ENCODE measurements around the gene TMEM132C. TPM values are rescaled to one million over a fixed set of nuclear protein-coding genes. Genes with fewer than 3 reads are reported as not detected.

Gene TMEM132C
- total and polyA plus RNA-seq, 2 donors (not counting 3 experiments of a cell fraction or from before 2014, with no cell fraction given), result not detected

DNA sequence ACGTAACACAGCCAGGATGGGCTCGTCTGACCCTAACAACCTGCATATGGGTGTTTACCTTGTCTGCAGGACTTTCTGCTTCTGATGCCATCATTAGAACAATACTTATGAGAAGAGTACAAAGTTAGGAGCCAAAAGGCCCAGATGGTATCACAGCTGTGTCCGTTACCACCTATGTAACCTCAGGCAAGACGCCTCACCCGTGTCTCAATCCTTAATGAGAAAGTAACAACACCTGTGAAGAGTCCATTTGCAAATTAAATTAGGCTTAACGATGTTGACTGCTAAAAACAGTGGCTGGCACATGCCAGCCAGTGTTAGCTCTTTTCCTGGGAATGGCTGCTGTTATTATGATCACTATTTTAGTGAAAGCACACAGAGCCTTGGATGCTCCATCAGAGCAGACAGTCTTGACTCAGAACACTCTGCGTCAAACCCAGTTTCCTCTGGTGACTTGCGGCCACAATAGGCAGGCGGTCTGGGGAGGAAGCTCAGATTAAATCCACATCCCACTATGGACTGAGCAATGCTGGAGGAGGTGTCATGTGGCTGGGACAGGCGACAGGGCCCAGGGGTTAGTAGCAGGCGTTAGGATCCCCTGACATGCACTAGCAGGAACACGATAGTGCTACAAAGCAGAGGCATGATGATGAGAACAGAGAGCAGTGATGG, 431.5 kb downstream of the TMEM132C start:
- TF ChIP-seq POLR2AphosphoS5 (IDR thresholded peaks at IDR 0.05; ENCODE audit: insufficient read depth, low read depth, low read length), result no peak
- no peak for TF ChIP-seq FOS (IDR thresholded peaks at IDR 0.05; ENCODE audit: borderline replicate concordance, insufficient read depth, low read length)
- TF ChIP-seq GATA2 (IDR thresholded peaks at IDR 0.05; ENCODE audit: insufficient read depth, insufficient read length, low read depth, low read length), result no peak
- TF ChIP-seq POLR2A (IDR thresholded peaks at IDR 0.05; ENCODE audit: low read depth, low read length), result no peak
- TF ChIP-seq, protein P1, sequence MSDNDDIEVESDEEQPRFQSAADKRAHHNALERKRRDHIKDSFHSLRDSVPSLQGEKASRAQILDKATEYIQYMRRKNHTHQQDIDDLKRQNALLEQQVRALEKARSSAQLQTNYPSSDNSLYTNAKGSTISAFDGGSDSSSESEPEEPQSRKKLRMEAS (IDR thresholded peaks at IDR 0.05; ENCODE audit: insufficient read depth, insufficient read length), result no peak
- TF ChIP-seq JUN (IDR thresholded peaks at IDR 0.05; ENCODE audit: borderline replicate concordance, insufficient read depth, insufficient read length, low read depth), result no peak
- no peak for TF ChIP-seq EZH2 (IDR thresholded peaks at IDR 0.05; ENCODE audit: borderline replicate concordance, low read depth, low read length, severe bottlenecking)
- TF ChIP-seq MYC (IDR thresholded peaks at IDR 0.05; ENCODE audit: low read depth, low read length), result no peak
- TF ChIP-seq, protein P2, sequence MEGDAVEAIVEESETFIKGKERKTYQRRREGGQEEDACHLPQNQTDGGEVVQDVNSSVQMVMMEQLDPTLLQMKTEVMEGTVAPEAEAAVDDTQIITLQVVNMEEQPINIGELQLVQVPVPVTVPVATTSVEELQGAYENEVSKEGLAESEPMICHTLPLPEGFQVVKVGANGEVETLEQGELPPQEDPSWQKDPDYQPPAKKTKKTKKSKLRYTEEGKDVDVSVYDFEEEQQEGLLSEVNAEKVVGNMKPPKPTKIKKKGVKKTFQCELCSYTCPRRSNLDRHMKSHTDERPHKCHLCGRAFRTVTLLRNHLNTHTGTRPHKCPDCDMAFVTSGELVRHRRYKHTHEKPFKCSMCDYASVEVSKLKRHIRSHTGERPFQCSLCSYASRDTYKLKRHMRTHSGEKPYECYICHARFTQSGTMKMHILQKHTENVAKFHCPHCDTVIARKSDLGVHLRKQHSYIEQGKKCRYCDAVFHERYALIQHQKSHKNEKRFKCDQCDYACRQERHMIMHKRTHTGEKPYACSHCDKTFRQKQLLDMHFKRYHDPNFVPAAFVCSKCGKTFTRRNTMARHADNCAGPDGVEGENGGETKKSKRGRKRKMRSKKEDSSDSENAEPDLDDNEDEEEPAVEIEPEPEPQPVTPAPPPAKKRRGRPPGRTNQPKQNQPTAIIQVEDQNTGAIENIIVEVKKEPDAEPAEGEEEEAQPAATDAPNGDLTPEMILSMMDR (IDR thresholded peaks at IDR 0.05; ENCODE audit: extremely low read depth in 1 of 2, insufficient read depth in 1 of 2, low read depth in 1 of 2, low read length in 2 of 2), result no peak
- H3K9me3 ChIP-seq (replicated peaks; ENCODE audit: control insufficient read depth, insufficient read depth, low read length), result peaks cover 6% of the 10 kb centered on the region
- DNase-seq (ENCODE audit: low read depth, low spot score) (no peak), FAIRE-seq (no peak)
- H3K4me2 ChIP-seq (ENCODE audit: insufficient read depth, low read length), result no peak overlapping the region
- H3K27ac ChIP-seq (ENCODE audit: insufficient read depth, low read depth, low read length), result no peak overlapping the region
- CTCF ChIA-PET, result no interaction called here
- BruUV-seq (replicated peaks), result no TSS peak
- no peaks in the 10 kb centered on the region for H3K4me1 ChIP-seq (ENCODE audit: control insufficient read depth, extremely low read depth, insufficient read depth, low read length)
- no peaks in the 10 kb centered on the region for H3K9me1 ChIP-seq (replicated peaks; ENCODE audit: control insufficient read depth, extremely low read depth, insufficient read depth, low read length)
- H3K27me3 ChIP-seq (ENCODE audit: control insufficient read depth in 2 of 2, insufficient read depth in 2 of 2, low read length in 2 of 2), result no peaks in the 10 kb centered on the region
- no peak overlapping the region for H2AFZ ChIP-seq (ENCODE audit: low read depth, low read length)
- no peaks in the 10 kb centered on the region for H4K20me1 ChIP-seq (replicated peaks; ENCODE audit: control insufficient read depth, extremely low read depth, insufficient read depth, low read length)
- POLR2A ChIA-PET, result no interaction called here
- H3K9ac ChIP-seq (replicated peaks; ENCODE audit: extremely low read depth, insufficient read depth, low read length), result no peak overlapping the region
- H3K4me3 ChIP-seq (replicated peaks in 1 of 3; ENCODE audit: insufficient read depth in 1 of 3, low read depth in 1 of 3, low read length in 3 of 3), result no peak overlapping the region
- dilution Hi-C loops (cut with MboI; ENCODE audit: extremely low pct_ligation_motif_present, low sequenced_read_pairs), result no loop called here
- intact Hi-C loops (cut with micrococcal nuclease), result no loop called here
- H3K36me3 ChIP-seq (ENCODE audit: control insufficient read depth in 2 of 2, extremely low read depth in 1 of 2, insufficient read depth in 2 of 2, low read length in 2 of 2), result no peaks in the 10 kb centered on the region
- H3K79me2 ChIP-seq (ENCODE audit: control insufficient read depth, insufficient read depth, low read length), result no peaks in the 10 kb centered on the region

Measured in endothelial cell of umbilical vein (primary cell).